Fibroblast of skin of right biceps (primary cell): ENCODE results near the gene MAN2A2.

Experiments
- DNase-seq: peaks from one replicate; pipeline ENCODE4 v3.0.0-alpha.2; 2013

The MAN2A2 gene

DNA sequence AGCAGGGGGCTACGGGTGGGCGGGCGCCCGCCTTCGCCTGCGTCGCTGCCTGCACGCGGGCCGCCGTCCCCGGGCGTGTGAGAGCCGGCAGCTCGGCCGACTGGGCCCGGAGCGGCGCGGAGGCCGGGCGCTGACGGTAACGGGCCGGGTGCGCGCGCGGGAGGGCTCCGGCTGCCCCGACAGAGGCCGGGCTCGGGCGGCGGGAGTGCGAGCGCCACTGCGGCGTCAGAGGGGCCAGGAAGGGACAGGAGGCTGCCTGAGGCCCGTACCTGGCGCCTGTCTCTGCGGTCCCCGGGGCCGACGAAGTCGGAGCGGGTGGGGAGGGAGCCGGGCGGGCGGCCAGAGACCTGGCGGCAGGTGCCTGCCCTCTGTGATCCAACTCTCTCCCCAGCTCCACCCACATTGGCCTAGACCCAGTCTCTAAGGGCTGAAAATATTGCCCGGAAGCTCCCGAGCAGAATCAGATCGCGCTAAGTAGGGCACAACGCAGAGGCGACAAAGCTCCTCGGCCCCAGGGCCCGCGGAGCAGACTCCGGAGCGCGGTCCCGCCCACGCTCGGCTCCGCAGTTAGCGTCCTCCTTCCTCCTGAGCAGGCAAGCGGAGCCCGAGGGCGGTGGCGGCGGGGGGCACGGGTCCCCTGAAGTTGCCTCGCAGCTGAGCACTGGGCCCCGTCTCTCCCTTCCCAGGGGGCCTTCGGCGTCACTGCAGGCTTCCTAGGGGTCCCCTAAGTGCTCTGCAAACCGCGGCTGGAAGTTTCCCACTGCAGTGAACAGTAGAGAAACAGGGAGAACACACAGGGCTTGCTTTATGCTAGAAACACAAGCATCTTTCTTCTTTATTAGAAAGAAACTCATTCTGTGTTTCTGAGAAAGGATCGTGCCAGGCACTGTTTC is at the start of gene MAN2A2:
MAN2A2 (plus strand) TSS at position 463 of the 893 bp plus-strand sequence. CDS start 906 bp downstream, outside the sequence.
- DNase-seq: peak; percentile 37

- DNase-seq: no peak
Observed at GRCh38 chr15:90855139-90855538, 48.0 kb upstream of the MAN2A2 start.

GRCh38 chr15:90857337-90857736 is 45.8 kb upstream of the MAN2A2 start:
- no peak for DNase-seq

- no peak for DNase-seq
Observed at GRCh38 chr15:90857883-90858443, 45.1 kb upstream of the MAN2A2 start.

DNA sequence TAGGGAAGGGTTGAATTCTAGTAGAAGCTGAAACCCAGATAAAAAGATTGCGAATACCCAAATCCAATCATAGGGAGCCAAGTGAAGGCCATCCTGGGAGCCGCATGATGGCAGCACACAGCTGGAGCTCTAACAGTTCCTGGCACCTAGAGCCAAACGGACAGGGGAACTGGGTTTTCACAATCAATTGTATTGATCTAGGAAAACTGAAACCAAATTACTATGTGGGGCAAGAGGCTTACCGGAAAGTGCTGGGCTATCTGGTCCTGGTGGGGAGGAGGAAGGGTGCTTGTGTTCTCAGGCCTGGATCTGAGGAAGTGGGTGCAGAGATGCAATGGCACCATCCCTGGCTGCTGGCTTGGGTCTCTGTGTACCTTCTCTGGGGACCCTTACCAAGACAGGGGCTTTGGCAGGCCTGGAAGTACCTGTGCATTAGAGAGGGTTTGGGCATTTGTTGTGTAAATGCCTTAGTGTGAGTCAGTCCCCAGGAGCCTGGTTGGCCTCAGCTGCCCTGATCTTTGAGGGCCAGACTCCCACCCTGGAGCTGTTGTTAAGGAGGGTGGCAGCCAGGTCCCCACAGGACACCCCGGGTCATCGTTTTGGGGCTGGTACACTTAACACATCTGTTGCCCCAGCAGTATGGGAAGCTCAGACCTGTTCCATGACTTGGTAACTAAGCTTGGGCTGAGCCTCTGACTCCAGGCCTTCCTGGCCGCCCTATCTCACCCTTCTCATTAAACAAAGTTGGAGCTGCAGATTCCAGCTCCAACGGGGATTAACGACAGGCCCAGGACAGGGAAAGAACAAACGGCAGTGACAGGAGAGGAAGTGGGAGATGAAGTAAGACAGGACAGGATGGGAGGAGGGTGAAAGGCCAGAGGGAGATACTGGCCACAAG is 43.6 kb upstream of the MAN2A2 start:
- DNase-seq: no peak

DNA sequence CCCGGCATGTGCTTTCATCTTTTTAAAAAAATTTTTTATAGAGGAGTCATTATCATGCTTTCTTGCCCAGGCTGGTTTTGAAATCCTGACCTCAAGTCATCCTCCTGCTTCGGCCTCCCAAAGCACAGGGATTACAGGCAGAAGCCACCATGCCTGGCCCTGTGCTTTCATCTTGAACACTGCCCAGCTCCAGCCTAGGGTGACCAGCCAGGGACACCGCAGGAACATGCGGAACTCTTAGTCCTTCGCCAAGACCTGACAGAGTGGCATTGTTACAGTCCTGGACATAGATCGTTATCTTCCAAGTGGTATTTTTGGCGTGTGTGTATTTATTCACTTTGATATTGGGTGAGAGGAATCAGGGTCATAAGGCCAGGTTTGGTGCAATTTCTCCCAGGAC is 42.7 kb upstream of the MAN2A2 start:
- DNase-seq: no peak

GRCh38 chr15:90860942-90861675 is 42.0 kb upstream of the MAN2A2 start:
- no peak for DNase-seq

DNA sequence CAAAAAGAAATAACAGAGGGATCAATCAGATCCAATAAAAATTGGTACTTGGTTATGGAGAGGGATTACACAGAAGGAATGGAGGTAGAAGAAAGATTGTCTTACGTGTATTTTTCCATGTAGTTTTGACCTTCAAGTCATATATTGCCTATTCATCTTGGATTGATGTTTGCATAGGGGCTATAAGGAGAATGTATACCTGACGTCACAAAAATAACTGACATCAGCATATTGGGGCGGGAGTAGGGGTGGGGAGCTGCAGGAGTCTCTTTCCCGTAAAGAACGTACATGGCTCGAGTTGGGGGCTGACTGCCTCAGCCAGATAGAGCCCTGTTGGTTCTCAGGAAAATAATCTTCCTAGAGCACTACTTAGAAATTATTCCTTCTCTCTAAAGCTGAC is 40.6 kb upstream of the MAN2A2 start:
- DNase-seq: no peak

GRCh38 chr15:90862964-90863778 is 39.9 kb upstream of the MAN2A2 start:
- no peak for DNase-seq

GRCh38 chr15:90863987-90864386 is 39.1 kb upstream of the MAN2A2 start:
- no peak for DNase-seq

GRCh38 chr15:90864507-90864906 is 38.6 kb upstream of the MAN2A2 start:
- no peak for DNase-seq

DNA sequence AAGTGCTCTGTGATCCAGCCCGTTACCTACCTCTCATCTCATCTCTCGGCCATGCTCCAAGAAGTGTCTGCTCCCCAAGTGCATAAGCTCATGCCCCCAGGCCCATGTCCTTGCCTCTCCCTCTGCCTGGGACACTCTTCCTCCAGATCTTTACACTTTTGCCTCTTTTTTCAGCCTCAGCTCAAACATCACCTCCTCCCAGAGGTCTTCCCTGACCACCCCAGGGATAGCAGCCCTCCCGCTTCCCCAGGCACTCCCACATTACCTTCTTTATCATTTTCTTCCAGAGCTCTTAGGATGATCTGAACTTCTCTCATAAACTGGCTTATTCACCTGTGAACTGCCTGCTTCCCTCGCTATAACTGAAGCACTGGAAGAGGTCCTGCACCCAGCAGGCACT is 37.4 kb upstream of the MAN2A2 start:
- no peak for DNase-seq

GRCh38 chr15:90866161-90866715 is 36.9 kb upstream of the MAN2A2 start:
- no peak for DNase-seq

- DNase-seq: no peak
Observed at GRCh38 chr15:90866800-90867199, 36.3 kb upstream of the MAN2A2 start.

DNA sequence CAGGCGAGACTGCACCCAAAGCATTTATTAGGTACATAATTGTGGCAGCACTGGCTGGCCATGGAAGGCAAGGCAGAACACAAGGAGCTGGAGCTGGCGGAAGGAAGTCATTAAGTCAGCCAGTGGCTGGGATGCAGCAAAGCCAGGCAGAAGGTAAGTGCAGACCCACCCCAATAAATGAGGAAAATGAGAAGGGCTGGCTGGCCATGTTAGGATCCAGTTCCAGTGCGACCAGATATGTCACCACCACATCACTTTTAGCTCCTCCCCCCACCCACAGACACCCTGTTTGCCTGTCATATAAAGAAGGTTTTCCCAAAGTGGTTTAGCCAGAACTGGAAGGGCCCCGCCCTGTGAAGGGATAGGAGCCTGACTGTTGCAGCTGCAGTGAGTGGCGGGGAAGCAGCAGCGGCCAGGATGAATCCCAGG is 34.8 kb upstream of the MAN2A2 start, which contains the start of gene FURIN:
FURIN (plus strand) TSS at position 328 of the 429 bp plus-strand sequence. CDS start 7,153 bp downstream, outside the sequence.
- no peak for DNase-seq

DNA sequence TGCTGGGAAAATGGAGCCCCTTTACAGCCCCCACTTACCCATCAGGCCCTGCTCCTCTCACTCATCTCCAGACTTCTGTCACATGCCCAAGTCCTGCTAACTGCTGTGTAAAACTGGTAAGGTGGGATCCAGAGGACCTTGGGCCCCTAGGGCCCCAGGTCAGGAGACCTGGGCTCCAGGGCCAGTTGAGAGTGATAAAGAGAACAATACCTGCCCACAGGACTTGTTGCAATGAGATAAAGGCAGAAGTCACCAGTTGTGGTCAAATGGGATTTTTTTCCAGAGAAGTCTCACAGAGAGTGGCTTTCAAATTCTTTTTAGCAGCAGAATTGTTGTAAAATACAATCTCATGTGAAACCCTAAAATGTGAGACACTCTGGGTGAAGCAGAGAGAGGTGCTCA is 34.0 kb upstream of the MAN2A2 start:
- DNase-seq: no peak

- DNase-seq: peak; percentile 86
Observed at GRCh38 chr15:90869601-90870353, 33.3 kb upstream of the MAN2A2 start.

DNA sequence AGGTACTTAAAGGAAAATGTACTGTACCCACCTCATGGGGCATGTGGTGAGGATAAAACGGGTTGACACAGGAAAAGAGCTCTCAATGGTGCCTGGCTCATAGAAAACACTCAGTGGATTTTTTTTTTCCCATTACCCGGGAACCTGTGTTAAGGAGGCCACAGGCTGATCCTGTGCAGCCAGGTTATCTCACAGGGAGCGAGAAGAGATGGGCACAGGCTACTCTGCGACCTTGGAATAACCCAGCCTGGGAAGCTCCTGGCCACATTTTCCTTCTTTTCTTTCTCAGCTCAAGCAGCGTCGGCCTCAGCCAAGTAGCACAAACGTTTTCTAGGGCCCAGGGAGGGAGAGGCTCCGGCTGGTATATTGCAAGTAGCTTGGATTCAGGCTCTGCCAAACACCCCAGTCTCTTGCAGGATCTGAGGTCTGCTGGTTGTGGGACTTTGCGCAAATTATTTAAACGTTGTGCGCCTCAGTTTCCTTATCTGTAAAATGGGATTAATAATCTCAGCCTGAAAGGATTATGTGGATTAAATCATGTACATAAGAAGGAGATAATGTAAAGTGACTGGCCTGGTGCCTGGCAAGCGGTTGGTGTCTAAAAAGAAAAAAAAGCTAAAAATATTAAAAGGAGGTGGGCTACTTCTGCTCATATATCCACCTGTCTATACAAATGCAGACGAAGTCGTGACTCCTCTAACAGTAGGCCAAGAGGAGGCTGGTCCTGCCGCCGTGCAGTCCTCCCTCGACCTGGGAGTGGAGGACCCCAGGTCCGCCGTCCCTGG is 32.6 kb upstream of the MAN2A2 start:
- DNase-seq: no peak

DNA sequence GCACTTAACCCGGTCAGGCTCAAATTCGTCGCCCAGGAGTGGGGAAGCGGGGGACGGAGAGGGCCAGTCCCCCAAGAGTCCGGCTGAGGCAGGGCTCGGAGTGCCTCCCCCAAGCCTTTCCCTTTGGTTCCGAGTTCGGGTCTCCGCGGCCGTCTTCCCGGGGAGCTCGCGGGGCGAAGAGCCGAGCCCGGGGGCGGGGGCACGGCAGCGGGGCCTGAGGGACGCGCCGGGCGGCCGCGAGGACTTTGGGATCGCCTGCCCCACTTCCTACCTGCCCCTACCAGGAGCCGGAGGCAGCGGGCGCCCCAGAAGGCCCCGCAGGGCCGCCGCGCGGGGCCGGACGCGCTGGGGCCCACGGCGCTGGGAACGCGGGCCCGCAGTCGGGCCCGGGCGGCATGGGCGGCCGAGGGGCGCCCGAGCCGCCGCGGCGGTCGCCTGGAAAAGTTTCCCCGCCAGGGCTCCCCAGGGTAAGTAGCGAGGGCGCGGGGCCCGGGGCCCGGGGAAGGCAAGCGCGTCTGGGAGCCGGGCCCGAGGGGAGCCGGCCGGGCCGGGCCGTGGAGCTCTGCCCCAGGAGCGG is 31.9 kb upstream of the MAN2A2 start:
- DNase-seq: peak; percentile 44
